ENCODE results near the gene SPATA31A1.
"Not testable (repeated sequence)": the region's sequence is repeated elsewhere in the genome, so short reads cannot be mapped to it uniquely, and the experiment has no call there.

The SPATA31A1 gene

DNA sequence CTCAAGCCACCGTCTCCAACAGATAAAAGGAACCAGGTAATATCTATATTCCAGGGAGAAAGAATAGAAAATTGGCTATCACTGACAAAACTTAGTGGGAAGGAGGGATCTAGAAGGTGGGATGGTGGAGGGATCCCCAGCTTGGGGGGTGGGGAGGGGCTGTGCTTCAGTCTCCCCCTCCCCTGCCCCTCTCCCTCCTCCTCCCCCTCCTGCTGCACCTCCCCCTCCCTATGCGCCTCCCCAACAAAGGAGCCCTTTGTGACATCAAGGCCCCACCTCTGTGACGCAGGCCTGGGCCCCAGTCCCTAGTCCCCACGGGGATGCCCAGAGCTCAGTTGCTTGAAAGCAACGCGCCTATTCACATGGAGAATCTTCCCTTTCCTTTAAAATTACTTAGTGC, at the start of gene SPATA31A1:
Gene SPATA31A1, plus strand, starts transcription at position 301 of the 400 bp plus-strand sequence. Its CDS starts 62 bp downstream, at position 363.
- not testable (repeated sequence) for DNase-seq

DNA sequence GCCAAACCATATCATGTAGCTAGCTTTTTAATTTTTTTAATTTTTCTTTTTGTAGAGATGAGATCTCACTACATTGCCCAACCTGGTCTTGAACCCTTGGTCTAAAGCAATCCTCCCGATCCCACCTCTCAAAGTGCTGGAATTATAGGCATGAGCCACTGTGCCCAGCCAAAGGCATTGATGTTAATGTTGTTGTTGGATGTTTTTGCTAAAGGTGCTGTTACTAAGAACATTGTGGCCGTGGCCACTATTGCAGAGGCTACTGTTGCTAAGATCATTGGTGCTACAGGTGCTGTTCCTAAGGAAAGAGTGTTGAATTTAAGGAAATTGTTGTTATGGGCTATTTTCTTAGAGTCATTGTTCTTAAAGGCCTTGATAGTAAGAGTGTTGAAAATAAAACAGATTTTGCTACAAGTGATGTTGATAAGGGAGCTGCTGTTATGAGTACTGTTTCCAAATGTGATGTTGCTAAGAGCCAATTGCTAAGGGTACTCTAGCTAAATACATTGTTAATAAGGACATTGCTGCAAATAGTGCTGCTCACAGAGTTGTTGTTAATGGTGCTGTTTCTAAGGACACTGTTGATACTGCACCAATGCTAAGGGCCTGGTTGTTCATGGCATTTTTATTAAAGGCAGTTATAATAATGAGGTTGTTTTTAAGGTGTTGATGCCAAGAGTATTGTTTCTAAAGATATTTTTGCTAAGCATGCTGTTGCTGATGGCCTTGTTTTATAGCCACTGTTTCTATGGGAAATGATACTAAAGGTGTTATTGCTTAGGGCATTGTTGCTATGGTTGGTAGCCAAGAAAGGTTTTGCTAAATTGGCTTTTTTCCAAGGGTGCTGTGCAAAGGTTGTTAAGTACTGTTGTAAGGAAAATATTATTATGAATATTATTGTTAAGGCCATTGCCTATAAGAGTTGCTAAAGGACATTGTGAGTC, 52.1 kb downstream of the SPATA31A1 start:
- DNase-seq: not testable (repeated sequence)

DNA sequence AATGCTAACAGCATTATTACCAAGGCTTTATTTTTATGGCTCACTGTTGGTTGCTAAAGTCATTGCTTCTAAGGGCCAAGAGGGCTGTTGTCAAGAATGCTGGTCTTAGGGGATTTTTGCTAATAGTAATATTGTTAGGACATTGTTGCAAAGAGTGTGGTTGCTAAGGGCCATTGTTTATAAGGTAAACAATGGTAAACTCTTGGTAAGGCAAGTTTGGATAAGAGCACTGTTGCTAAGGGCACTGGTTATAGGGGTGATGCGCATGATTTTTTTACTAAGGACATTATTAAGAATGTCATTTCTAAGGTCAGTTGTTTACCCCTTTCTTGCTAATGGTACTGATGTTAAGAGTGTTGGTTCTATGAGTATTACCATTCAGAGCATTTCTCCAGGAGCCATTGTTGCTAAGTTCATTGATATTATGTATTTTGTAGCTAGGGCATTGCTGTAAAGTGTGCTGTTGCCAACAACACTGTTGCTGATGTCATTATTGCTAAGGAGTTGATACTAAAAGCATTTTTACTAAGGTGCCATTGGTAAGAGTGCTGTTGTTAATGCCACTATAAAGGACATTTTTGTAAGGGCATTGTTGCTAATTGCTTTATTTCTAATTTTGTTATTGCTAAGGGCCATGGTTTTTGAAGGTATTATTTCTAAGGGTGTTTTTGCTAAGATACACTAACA, 55.9 kb downstream of the SPATA31A1 start:
- not testable (repeated sequence) for DNase-seq

All from hematopoietic multipotent progenitor cell treated with erythropoietin and hydrocortisone succinate and interleukin-3 and kit ligand, for 8 days (in vitro differentiated cells).